Keratinocyte (primary cell): ENCODE results near the gene CCDC63. TPM values are rescaled to one million over a fixed set of nuclear protein-coding genes. Genes with fewer than 3 reads are reported as not detected.

Source experiments
- DNase-seq: peaks from one replicate; pipeline ENCODE4 v3.0.0-alpha.2; 2011; ENCODE audit warnings: low read depth, missing footprints, low spot score
- FAIRE-seq: peaks from 2 replicates; lab custom pipeline; 2011; peaks lifted over from hg19 to GRCh38; lab: Jason Lieb, UNC
- H2AFZ ChIP-seq: 2 replicates; pipeline ENCODE4 v1.6.0; 2012; ENCODE audit warnings: low read length, control low read depth, inconsistent platforms; ENCODE audit not compliant: control insufficient read depth
- H3K27ac ChIP-seq: 2 replicates; pipeline ENCODE4 v1.5.1; 2011; ENCODE audit warnings: low read length; ENCODE audit not compliant: control insufficient read depth, insufficient read depth
- H3K27me3 ChIP-seq: 3 replicates; pipeline ENCODE4 v1.6.0; 2011; ENCODE audit warnings: low read length; ENCODE audit not compliant: control insufficient read depth, insufficient read depth; ENCODE audit errors: extremely low read depth
- H3K36me3 ChIP-seq, 2 experiments: 2 replicates in 1 of 2; 3 replicates in 1 of 2; pipeline ENCODE4 v1.5.1; 2011; ENCODE audit warnings: low read length in 2 of 2, mild to moderate bottlenecking in 1 of 2; ENCODE audit not compliant: control insufficient read depth in 2 of 2, insufficient read depth in 2 of 2; ENCODE audit errors: extremely low read depth in 1 of 2
- H3K4me1 ChIP-seq: 3 replicates; pipeline ENCODE4 v1.5.1; 2011; ENCODE audit warnings: low read length; ENCODE audit not compliant: control insufficient read depth, insufficient read depth; ENCODE audit errors: extremely low read depth
- H3K4me2 ChIP-seq: 3 replicates; pipeline ENCODE4 v1.6.0; 2011; ENCODE audit warnings: low read depth, low read length; ENCODE audit not compliant: control insufficient read depth, insufficient read depth; ENCODE audit errors: extremely low read depth
- H3K4me3 ChIP-seq, 3 experiments: fragments of 200-600 bp in 1 of 3; sonication (generic) in 1 of 3; 2 replicates in 2 of 3; 3 replicates in 1 of 3; pipeline ENCODE4 v1.5.1; 2011 to 2016; ENCODE audit warnings: low read length in 3 of 3, mild to moderate bottlenecking in 3 of 3, control low read depth in 2 of 3, inconsistent platforms in 1 of 3, low read depth in 1 of 3, mixed read lengths in 1 of 3, mixed run types in 1 of 3, moderate library complexity in 1 of 3; ENCODE audit not compliant: control insufficient read depth in 2 of 3, insufficient read depth in 2 of 3; ENCODE audit errors: extremely low read depth in 1 of 3
- H3K79me2 ChIP-seq: 2 replicates; pipeline ENCODE4 v1.6.0; 2012; ENCODE audit warnings: low read length; ENCODE audit not compliant: control insufficient read depth, insufficient read depth
- H3K9ac ChIP-seq: 3 replicates; pipeline ENCODE4 v1.6.0; 2011; ENCODE audit warnings: low read length; ENCODE audit not compliant: control insufficient read depth, insufficient read depth; ENCODE audit errors: extremely low read depth
- H3K9me1 ChIP-seq: 3 replicates; pipeline ENCODE4 v1.6.0; 2011; ENCODE audit warnings: low read length; ENCODE audit not compliant: control insufficient read depth, insufficient read depth; ENCODE audit errors: extremely low read depth
- H3K9me3 ChIP-seq: 2 replicates; pipeline ENCODE4 v1.5.1; 2012; ENCODE audit warnings: low read depth, low read length; ENCODE audit not compliant: control insufficient read depth
- H4K20me1 ChIP-seq: 3 replicates; pipeline ENCODE4 v1.6.0; 2011; ENCODE audit warnings: low read length; ENCODE audit not compliant: control insufficient read depth, insufficient read depth; ENCODE audit errors: extremely low read depth
- CTCF ChIP-seq, 3 experiments: IDR thresholded peaks in 1 of 3; conservative IDR thresholded peaks in 1 of 3; optimal IDR thresholded peaks in 1 of 3; 2 replicates in 2 of 3; 3 replicates in 1 of 3; pipeline versions ENCODE3 to v1.5.1; 2011; ENCODE audit warnings: low read length in 3 of 3, mild to moderate bottlenecking in 3 of 3, moderate library complexity in 2 of 3, control low read depth in 1 of 3, inconsistent platforms in 1 of 3; ENCODE audit not compliant: insufficient read depth in 2 of 3; ENCODE audit errors: extremely low read depth in 1 of 3
- EZH2 ChIP-seq: IDR thresholded peaks from one replicate; pipeline ENCODE4 v1.6.1; 2012; ENCODE audit warnings: inconsistent platforms, mild to moderate bottlenecking, low read length, moderate library complexity
- dilution Hi-C: fragments of 300-500 bp; cut with MboI; formaldehyde crosslinking; loops from one replicate; pipeline ENCODE4 v1.7.0; 2020; ENCODE audit warnings: low sequenced_read_pairs; ENCODE audit not compliant: extremely low pct_ligation_motif_present
- polyA plus RNA-seq, 5 experiments: library from polyadenylated mRNA; depleted of rRNA in 3 of 5; stranded (reverse) in 3 of 5; stranded (forward) in 1 of 5; unstranded in 1 of 5; fragments of >200 nt; gene quantifications; 1 replicate in 1 of 5; 2 replicates in 3 of 5; 3 replicates in 1 of 5; pipeline versions ENCODE4 v1.2.1 to v1.2.3, GENCODE V29; 2011 to 2012; ENCODE audit warnings: missing spikeins in 2 of 5, low read depth in 1 of 5, low replicate concordance in 1 of 5

The CCDC63 gene
- polyA plus RNA-seq, 1 donor (not counting 4 experiments of a cell fraction or from before 2014, with no cell fraction given) = not detected

GRCh38 chr12:110893956-110894355 lies 47.2 kb downstream of the CCDC63 start:
- Histone ChIP-seq H3K9ac (no peak overlapping the region), H3K9me3 (no peaks in the 10 kb centered on the region), H3K27ac (no peak overlapping the region), H3K4me3 (peak overlapping the region in 1 of 3 experiments; percentile 24), H3K9me1 (no peaks in the 10 kb centered on the region), H3K79me2 (no peaks in the 10 kb centered on the region), H3K27me3 (peaks cover 2% of the 10 kb centered on the region), H3K4me2 (peak overlapping the region; percentile 81), H2AFZ (peak overlapping the region; percentile 66), H4K20me1 (no peaks in the 10 kb centered on the region), H3K36me3 (no peaks in the 10 kb centered on the region), H3K4me1 (peaks cover 21% of the 10 kb centered on the region)
- TF ChIP-seq EZH2 (no peak), CTCF (optimal IDR thresholded peaks at IDR 0.05 in 1 of 3, IDR thresholded peaks at IDR 0.05 in 1 of 3, conservative IDR thresholded peaks at IDR 0.05 in 1 of 3; ENCODE audit: extremely low read depth in 1 of 3, insufficient read depth in 2 of 3, low read length in 3 of 3) (no peak)
- dilution Hi-C loops = no loop called here
- DNase-seq (no peak), FAIRE-seq (no peak)

GRCh38 chr12:110896559-110896958 lies 49.8 kb downstream of the CCDC63 start:
- TF ChIP-seq EZH2 (no peak), CTCF (optimal IDR thresholded peaks at IDR 0.05 in 1 of 3, IDR thresholded peaks at IDR 0.05 in 1 of 3, conservative IDR thresholded peaks at IDR 0.05 in 1 of 3; ENCODE audit: extremely low read depth in 1 of 3, insufficient read depth in 2 of 3, low read length in 3 of 3) (no peak)
- dilution Hi-C loops = no loop called here
- peak overlapping the region; percentile 66 for H3K27ac ChIP-seq
- H3K9me1 ChIP-seq = no peaks in the 10 kb centered on the region
- peaks cover 2% of the 10 kb centered on the region for H3K27me3 ChIP-seq
- FAIRE-seq (peak; percentile 84), DNase-seq (peak; percentile 81)
- peaks cover 21% of the 10 kb centered on the region for H3K4me1 ChIP-seq
- no peak overlapping the region for H3K9ac ChIP-seq
- H3K79me2 ChIP-seq = no peaks in the 10 kb centered on the region
- no peaks in the 10 kb centered on the region for H4K20me1 ChIP-seq
- H3K36me3 ChIP-seq = no peaks in the 10 kb centered on the region
- H3K9me3 ChIP-seq = no peaks in the 10 kb centered on the region
- peak overlapping the region; percentile 25 for H3K4me2 ChIP-seq
- peak overlapping the region; percentile 17 for H2AFZ ChIP-seq
- H3K4me3 ChIP-seq = no peak overlapping the region
